Smooth muscle cell (in vitro differentiated cells): ENCODE measurements around the gene DDA1. TPM values are rescaled to one million over a fixed set of nuclear protein-coding genes. Genes with fewer than 3 reads are reported as not detected.
A peak's percentile ranks its signal among the peaks of the same experiment; 100 is the strongest.

Experiments
- DNase-seq: peaks from one replicate; lab custom pipeline; 2025; ENCODE audit not compliant: unreplicated experiment; lab: John Stamatoyannopoulos, UW
- H2AFZ ChIP-seq: fragments of 200-600 bp; sonication (generic); 2 replicates; pipeline ENCODE4 v1.6.0; 2016; ENCODE audit warnings: antibody characterized with exemption, low read depth, mild to moderate bottlenecking
- H3F3A ChIP-seq: fragments of 200-600 bp; sonication (generic); 2 replicates; pipeline ENCODE4 v1.6.0; 2017; ENCODE audit warnings: antibody characterized with exemption, low read depth
- H3K27ac ChIP-seq: fragments of 200-600 bp; sonication (generic); 2 replicates; pipeline ENCODE4 v1.5.1; 2016; ENCODE audit warnings: low read depth, mild to moderate bottlenecking
- H3K27me3 ChIP-seq: fragments of 200-600 bp; sonication (generic); 2 replicates; pipeline ENCODE4 v1.6.1; 2016; ENCODE audit warnings: low read depth, mild to moderate bottlenecking
- H3K36me3 ChIP-seq: fragments of 200-600 bp; sonication (generic); 2 replicates; pipeline ENCODE4 v1.5.1; 2016; ENCODE audit warnings: low read depth
- H3K4me1 ChIP-seq: fragments of 200-600 bp; sonication (generic); 2 replicates; pipeline ENCODE4 v1.5.1; 2016; ENCODE audit warnings: low read depth
- H3K4me2 ChIP-seq: fragments of 200-600 bp; sonication (generic); 2 replicates; pipeline ENCODE4 v1.6.0; 2016; ENCODE audit warnings: mild to moderate bottlenecking
- H3K4me3 ChIP-seq: fragments of 200-600 bp; sonication (generic); 2 replicates; pipeline ENCODE4 v1.5.1; 2016; ENCODE audit warnings: mild to moderate bottlenecking
- H3K79me2 ChIP-seq: fragments of 200-600 bp; sonication (generic); 2 replicates; pipeline ENCODE4 v1.6.0; 2016; ENCODE audit warnings: low read depth, mild to moderate bottlenecking
- H3K9ac ChIP-seq: fragments of 200-600 bp; sonication (generic); 2 replicates; pipeline ENCODE4 v1.6.0; 2016; ENCODE audit warnings: low read depth
- H3K9me3 ChIP-seq: fragments of 200-600 bp; sonication (generic); replicated peaks from 2 replicates; pipeline ENCODE4 v1.5.1; 2016; ENCODE audit warnings: low read depth
- H4K20me1 ChIP-seq: fragments of 200-600 bp; sonication (generic); 2 replicates; pipeline ENCODE4 v1.6.0; 2016; ENCODE audit warnings: low read depth
- WGBS: methylation state at CpG from one replicate; pipeline ENCODE4 v1.1.7; 2016; ENCODE audit warnings: low lambda C conversion rate; 5-methylcytosine and 5-hydroxymethylcytosine counted together
- polyA plus RNA-seq: library from polyadenylated mRNA; unstranded; fragments of >200 nt; fragmentation: Nextera tagmentation; extraction: Ambion mirVana; gene quantifications from 2 replicates; pipeline ENCODE4 v1.2.1, GENCODE V29; 2016
- total RNA-seq: library from RNA; depleted of rRNA; stranded (reverse); fragments of >200 nt; gene quantifications from 2 replicates; pipeline ENCODE4 v1.2.3, GENCODE V29; 2014
- TF ChIP-seq, protein P1 (sequence below): fragments of 200-600 bp; sonication (generic); IDR thresholded peaks from 2 replicates; pipeline ENCODE4 v1.5.1; 2017; ENCODE audit warnings: borderline replicate concordance, mild to moderate bottlenecking, antibody characterized with exemption; ENCODE audit not compliant: insufficient read depth, poor library complexity, severe bottlenecking

Gene DDA1
- total and polyA plus RNA-seq, 2 experiments from 2014 or later: 26.5 to 51.8 TPM

GRCh38 chr19:17346109-17346671, 36.8 kb downstream of the DDA1 start:
- peak; percentile 38 for DNase-seq
- no peak overlapping the region for H3K27ac ChIP-seq
- H3K9ac ChIP-seq: no peak overlapping the region
- H3F3A ChIP-seq: no peaks in the 10 kb centered on the region
- H3K4me2 ChIP-seq: peak overlapping the region; percentile 3
- H2AFZ ChIP-seq: no peak overlapping the region
- peaks cover 5% of the 10 kb centered on the region for H3K4me1 ChIP-seq
- TF ChIP-seq, protein P1, sequence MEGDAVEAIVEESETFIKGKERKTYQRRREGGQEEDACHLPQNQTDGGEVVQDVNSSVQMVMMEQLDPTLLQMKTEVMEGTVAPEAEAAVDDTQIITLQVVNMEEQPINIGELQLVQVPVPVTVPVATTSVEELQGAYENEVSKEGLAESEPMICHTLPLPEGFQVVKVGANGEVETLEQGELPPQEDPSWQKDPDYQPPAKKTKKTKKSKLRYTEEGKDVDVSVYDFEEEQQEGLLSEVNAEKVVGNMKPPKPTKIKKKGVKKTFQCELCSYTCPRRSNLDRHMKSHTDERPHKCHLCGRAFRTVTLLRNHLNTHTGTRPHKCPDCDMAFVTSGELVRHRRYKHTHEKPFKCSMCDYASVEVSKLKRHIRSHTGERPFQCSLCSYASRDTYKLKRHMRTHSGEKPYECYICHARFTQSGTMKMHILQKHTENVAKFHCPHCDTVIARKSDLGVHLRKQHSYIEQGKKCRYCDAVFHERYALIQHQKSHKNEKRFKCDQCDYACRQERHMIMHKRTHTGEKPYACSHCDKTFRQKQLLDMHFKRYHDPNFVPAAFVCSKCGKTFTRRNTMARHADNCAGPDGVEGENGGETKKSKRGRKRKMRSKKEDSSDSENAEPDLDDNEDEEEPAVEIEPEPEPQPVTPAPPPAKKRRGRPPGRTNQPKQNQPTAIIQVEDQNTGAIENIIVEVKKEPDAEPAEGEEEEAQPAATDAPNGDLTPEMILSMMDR: peak; percentile 90
- no peaks in the 10 kb centered on the region for H3K27me3 ChIP-seq
- 23% methylated on average over 22 of the region's 24 CpGs for WGBS
- no peaks in the 10 kb centered on the region for H3K9me3 ChIP-seq
- H4K20me1 ChIP-seq: no peaks in the 10 kb centered on the region
- no peak overlapping the region for H3K4me3 ChIP-seq
- H3K79me2 ChIP-seq: no peaks in the 10 kb centered on the region
- no peaks in the 10 kb centered on the region for H3K36me3 ChIP-seq

- H3K4me2 ChIP-seq: no peak overlapping the region
- no peak overlapping the region for H3K4me3 ChIP-seq
- no peak for DNase-seq
- no peaks in the 10 kb centered on the region for H3K79me2 ChIP-seq
- TF ChIP-seq, protein P1: no peak
- H3K27me3 ChIP-seq: no peaks in the 10 kb centered on the region
- no peak overlapping the region for H3K27ac ChIP-seq
- H2AFZ ChIP-seq: no peak overlapping the region
- H3F3A ChIP-seq: no peaks in the 10 kb centered on the region
- no peaks in the 10 kb centered on the region for H3K36me3 ChIP-seq
- WGBS: 56% methylated on average over 6 of the region's 6 CpGs
- no peaks in the 10 kb centered on the region for H3K9me3 ChIP-seq
- no peak overlapping the region for H3K9ac ChIP-seq
- H3K4me1 ChIP-seq: peaks cover 5% of the 10 kb centered on the region
- no peaks in the 10 kb centered on the region for H4K20me1 ChIP-seq
Measured at GRCh38 chr19:17347361-17347760, 38.0 kb downstream of the DDA1 start.

GRCh38 chr19:17347877-17348276, 38.5 kb downstream of the DDA1 start:
- TF ChIP-seq, protein P1: no peak
- WGBS: 98% methylated on average over 2 of the region's 2 CpGs

GRCh38 chr19:17348700-17349099, 39.3 kb downstream of the DDA1 start:
- TF ChIP-seq, protein P1: no peak
- H3K9ac ChIP-seq: no peak overlapping the region
- no peaks in the 10 kb centered on the region for H3F3A ChIP-seq
- H3K79me2 ChIP-seq: no peaks in the 10 kb centered on the region
- H4K20me1 ChIP-seq: no peaks in the 10 kb centered on the region
- H3K9me3 ChIP-seq: no peaks in the 10 kb centered on the region
- 5% methylated on average over 12 of the region's 12 CpGs for WGBS
- peak overlapping the region; percentile 42 for H3K4me2 ChIP-seq
- H3K4me1 ChIP-seq: peaks cover 5% of the 10 kb centered on the region
- H2AFZ ChIP-seq: peak overlapping the region; percentile 69
- H3K27ac ChIP-seq: no peak overlapping the region
- H3K36me3 ChIP-seq: no peaks in the 10 kb centered on the region
- H3K27me3 ChIP-seq: no peaks in the 10 kb centered on the region
- DNase-seq: peak; percentile 7
- no peak overlapping the region for H3K4me3 ChIP-seq

More at GRCh38 chr19:17347877-17348276, 38.5 kb downstream of the DDA1 start:
- H4K20me1 ChIP-seq: no peaks in the 10 kb centered on the region
- no peaks in the 10 kb centered on the region for H3K27me3 ChIP-seq
- H2AFZ ChIP-seq: no peak overlapping the region
- H3F3A ChIP-seq: no peaks in the 10 kb centered on the region
- no peak for DNase-seq
- H3K4me1 ChIP-seq: peaks cover 5% of the 10 kb centered on the region
- H3K9ac ChIP-seq: no peak overlapping the region
- no peak overlapping the region for H3K4me3 ChIP-seq
- H3K9me3 ChIP-seq: no peaks in the 10 kb centered on the region
- no peak overlapping the region for H3K4me2 ChIP-seq
- H3K79me2 ChIP-seq: no peaks in the 10 kb centered on the region
- no peak overlapping the region for H3K27ac ChIP-seq
- H3K36me3 ChIP-seq: no peaks in the 10 kb centered on the region
